GM23248 (cell line): ENCODE measurements around the gene FGD2.

ENCODE experiments used
- EZH2 ChIP-seq: fragments of 200-600 bp; sonication (generic); IDR thresholded peaks from 2 replicates; pipeline ENCODE4 v1.6.1; 2018; ENCODE audit warnings: antibody characterized with exemption, mild to moderate bottlenecking; ENCODE audit not compliant: insufficient read depth, poor library complexity, severe bottlenecking
- EZH2phosphoT487 ChIP-seq: fragments of 200-600 bp; sonication (generic); IDR thresholded peaks from 2 replicates; pipeline ENCODE4 v1.6.1; 2018; ENCODE audit warnings: antibody characterized with exemption, moderate library complexity, mild to moderate bottlenecking, low read depth; ENCODE audit not compliant: insufficient read depth

DNA sequence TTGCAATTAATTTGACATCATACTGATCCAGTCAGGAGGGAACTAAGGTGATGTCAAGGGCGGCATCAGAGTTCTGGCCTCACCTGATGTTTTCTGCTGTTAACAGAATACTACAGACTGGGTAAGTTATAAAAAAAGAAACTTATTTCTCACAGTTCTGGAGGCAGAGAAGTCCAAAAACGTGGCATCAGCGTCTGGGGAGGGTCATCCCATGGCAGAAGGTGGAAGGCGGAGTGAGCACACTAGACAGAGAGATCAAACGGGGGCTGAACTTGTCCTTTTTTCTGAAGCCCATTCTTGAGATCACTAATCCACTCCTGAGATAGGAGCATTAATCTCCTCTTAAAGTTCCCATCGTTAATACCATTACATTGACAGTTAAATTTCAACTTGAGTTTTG lies 16.2 kb upstream of the FGD2 start:
- TF ChIP-seq EZH2 (no peak), EZH2phosphoT487 (no peak)
